Keratinocyte (primary cell): ENCODE results near the gene GP1BB. TPM values are rescaled to one million over a fixed set of nuclear protein-coding genes. Genes with fewer than 3 reads are reported as not detected.

ENCODE experiments used
- DNase-seq: peaks from one replicate; pipeline ENCODE4 v3.0.0-alpha.2; 2011; ENCODE audit warnings: low read depth, missing footprints, low spot score
- FAIRE-seq: peaks from 2 replicates; lab custom pipeline; 2011; peaks lifted over from hg19 to GRCh38; lab: Jason Lieb, UNC
- H2AFZ ChIP-seq: 2 replicates; pipeline ENCODE4 v1.6.0; 2012; ENCODE audit warnings: low read length, control low read depth, inconsistent platforms; ENCODE audit not compliant: control insufficient read depth
- H3K27ac ChIP-seq: 2 replicates; pipeline ENCODE4 v1.5.1; 2011; ENCODE audit warnings: low read length; ENCODE audit not compliant: control insufficient read depth, insufficient read depth
- H3K27me3 ChIP-seq: 3 replicates; pipeline ENCODE4 v1.6.0; 2011; ENCODE audit warnings: low read length; ENCODE audit not compliant: control insufficient read depth, insufficient read depth; ENCODE audit errors: extremely low read depth
- H3K36me3 ChIP-seq, 2 experiments: 2 replicates in 1 of 2; 3 replicates in 1 of 2; pipeline ENCODE4 v1.5.1; 2011; ENCODE audit warnings: low read length in 2 of 2, mild to moderate bottlenecking in 1 of 2; ENCODE audit not compliant: control insufficient read depth in 2 of 2, insufficient read depth in 2 of 2; ENCODE audit errors: extremely low read depth in 1 of 2
- H3K4me1 ChIP-seq: 3 replicates; pipeline ENCODE4 v1.5.1; 2011; ENCODE audit warnings: low read length; ENCODE audit not compliant: control insufficient read depth, insufficient read depth; ENCODE audit errors: extremely low read depth
- H3K4me2 ChIP-seq: 3 replicates; pipeline ENCODE4 v1.6.0; 2011; ENCODE audit warnings: low read depth, low read length; ENCODE audit not compliant: control insufficient read depth, insufficient read depth; ENCODE audit errors: extremely low read depth
- H3K4me3 ChIP-seq, 3 experiments: fragments of 200-600 bp in 1 of 3; sonication (generic) in 1 of 3; 2 replicates in 2 of 3; 3 replicates in 1 of 3; pipeline ENCODE4 v1.5.1; 2011 to 2016; ENCODE audit warnings: low read length in 3 of 3, mild to moderate bottlenecking in 3 of 3, control low read depth in 2 of 3, inconsistent platforms in 1 of 3, low read depth in 1 of 3, mixed read lengths in 1 of 3, mixed run types in 1 of 3, moderate library complexity in 1 of 3; ENCODE audit not compliant: control insufficient read depth in 2 of 3, insufficient read depth in 2 of 3; ENCODE audit errors: extremely low read depth in 1 of 3
- H3K79me2 ChIP-seq: 2 replicates; pipeline ENCODE4 v1.6.0; 2012; ENCODE audit warnings: low read length; ENCODE audit not compliant: control insufficient read depth, insufficient read depth
- H3K9ac ChIP-seq: 3 replicates; pipeline ENCODE4 v1.6.0; 2011; ENCODE audit warnings: low read length; ENCODE audit not compliant: control insufficient read depth, insufficient read depth; ENCODE audit errors: extremely low read depth
- H3K9me1 ChIP-seq: 3 replicates; pipeline ENCODE4 v1.6.0; 2011; ENCODE audit warnings: low read length; ENCODE audit not compliant: control insufficient read depth, insufficient read depth; ENCODE audit errors: extremely low read depth
- H3K9me3 ChIP-seq: 2 replicates; pipeline ENCODE4 v1.5.1; 2012; ENCODE audit warnings: low read depth, low read length; ENCODE audit not compliant: control insufficient read depth
- H4K20me1 ChIP-seq: 3 replicates; pipeline ENCODE4 v1.6.0; 2011; ENCODE audit warnings: low read length; ENCODE audit not compliant: control insufficient read depth, insufficient read depth; ENCODE audit errors: extremely low read depth
- CTCF ChIP-seq, 3 experiments: IDR thresholded peaks in 1 of 3; conservative IDR thresholded peaks in 1 of 3; optimal IDR thresholded peaks in 1 of 3; 2 replicates in 2 of 3; 3 replicates in 1 of 3; pipeline versions ENCODE3 to v1.5.1; 2011; ENCODE audit warnings: low read length in 3 of 3, mild to moderate bottlenecking in 3 of 3, moderate library complexity in 2 of 3, control low read depth in 1 of 3, inconsistent platforms in 1 of 3; ENCODE audit not compliant: insufficient read depth in 2 of 3; ENCODE audit errors: extremely low read depth in 1 of 3
- EZH2 ChIP-seq: IDR thresholded peaks from one replicate; pipeline ENCODE4 v1.6.1; 2012; ENCODE audit warnings: inconsistent platforms, mild to moderate bottlenecking, low read length, moderate library complexity
- dilution Hi-C: fragments of 300-500 bp; cut with MboI; formaldehyde crosslinking; loops from one replicate; pipeline ENCODE4 v1.7.0; 2020; ENCODE audit warnings: low sequenced_read_pairs; ENCODE audit not compliant: extremely low pct_ligation_motif_present
- polyA plus RNA-seq, 5 experiments: library from polyadenylated mRNA; depleted of rRNA in 3 of 5; stranded (reverse) in 3 of 5; stranded (forward) in 1 of 5; unstranded in 1 of 5; fragments of >200 nt; gene quantifications; 1 replicate in 1 of 5; 2 replicates in 3 of 5; 3 replicates in 1 of 5; pipeline versions ENCODE4 v1.2.1 to v1.2.3, GENCODE V29; 2011 to 2012; ENCODE audit warnings: missing spikeins in 2 of 5, low read depth in 1 of 5, low replicate concordance in 1 of 5

GP1BB gene
- polyA plus RNA-seq, 1 donor (not counting 4 experiments of a cell fraction or from before 2014, with no cell fraction given), result 0.05 TPM

GRCh38 chr22:19730198-19730597 lies 6.9 kb downstream of the GP1BB start:
- Histone ChIP-seq H3K9me3 (no peaks in the 10 kb centered on the region), H3K27ac (no peak overlapping the region), H3K9me1 (no peaks in the 10 kb centered on the region), H3K4me3 (no peak overlapping the region), H4K20me1 (peaks cover 5% of the 10 kb centered on the region), H3K27me3 (peaks cover 5% of the 10 kb centered on the region), H3K4me2 (no peak overlapping the region), H3K9ac (no peak overlapping the region), H3K4me1 (no peaks in the 10 kb centered on the region), H2AFZ (peak overlapping the region; percentile 80), H3K79me2 (no peaks in the 10 kb centered on the region), H3K36me3 (no peaks in the 10 kb centered on the region)
- TF ChIP-seq CTCF (optimal IDR thresholded peaks at IDR 0.05 in 1 of 3, IDR thresholded peaks at IDR 0.05 in 1 of 3, conservative IDR thresholded peaks at IDR 0.05 in 1 of 3; ENCODE audit: extremely low read depth in 1 of 3, insufficient read depth in 2 of 3, low read length in 3 of 3) (no peak), EZH2 (no peak)
- DNase-seq (no peak), FAIRE-seq (no peak)
- dilution Hi-C loops, result no loop called here

- dilution Hi-C loops, result no loop called here
- DNase-seq, result no peak
- no peaks in the 10 kb centered on the region for H3K9me3 ChIP-seq
- no peaks in the 10 kb centered on the region for H3K36me3 ChIP-seq
- no peak for FAIRE-seq
- peaks cover 2% of the 10 kb centered on the region for H3K27me3 ChIP-seq
- H3K79me2 ChIP-seq, result no peaks in the 10 kb centered on the region
- no peak for TF ChIP-seq EZH2
- TF ChIP-seq CTCF (optimal IDR thresholded peaks at IDR 0.05 in 1 of 3, IDR thresholded peaks at IDR 0.05 in 1 of 3, conservative IDR thresholded peaks at IDR 0.05 in 1 of 3; ENCODE audit: extremely low read depth in 1 of 3, insufficient read depth in 2 of 3, low read length in 3 of 3), result peak; percentile 74 to 96 (median 91)
- H3K4me1 ChIP-seq, result no peaks in the 10 kb centered on the region
- H3K4me3 ChIP-seq, result peak overlapping the region; percentile 20 to 59 (median 33)
- peaks cover 5% of the 10 kb centered on the region for H4K20me1 ChIP-seq
- H3K4me2 ChIP-seq, result peak overlapping the region; percentile 77
- H3K27ac ChIP-seq, result no peak overlapping the region
- no peaks in the 10 kb centered on the region for H3K9me1 ChIP-seq
- no peak overlapping the region for H3K9ac ChIP-seq
- peak overlapping the region; percentile 80 for H2AFZ ChIP-seq
These were observed 7.5 kb downstream of the GP1BB start for GRCh38 chr22:19730655-19731360.
